GM10248 (cell line): ENCODE results near the gene RTN4R.

ENCODE experiments used
- CTCF ChIA-PET: fragments of 300-600 bp; sonication (Branson Sonifier 250); formaldehyde crosslinking; extraction: SDS; loops from one replicate; lab custom pipeline; 2021; ENCODE audit warnings: antibody characterized with exemption; lab: Yijun Ruan, JAX
- POLR2A ChIA-PET: fragments of 350-650 bp; sonication (Branson Sonifier 250); formaldehyde crosslinking; extraction: SDS; loops from one replicate; lab custom pipeline; 2020; ENCODE audit warnings: antibody characterized with exemption; lab: Yijun Ruan, JAX
- DNase-seq: peaks from one replicate; pipeline ENCODE4 v3.0.0; 2012; ENCODE audit errors: extremely low spot score
- CTCF ChIP-seq: IDR thresholded peaks from 2 replicates; pipeline ENCODE4 v1.5.1; 2012; ENCODE audit warnings: mild to moderate bottlenecking, low read depth; ENCODE audit errors: extremely low read depth, missing control alignments, control extremely low read depth

RTN4R gene

GRCh38 chr22:20205464-20205963 lies 62.6 kb downstream of the RTN4R start:
- POLR2A ChIA-PET = no interaction called here
- no peak for DNase-seq
- CTCF ChIA-PET = interaction anchor here (1.2 to 1.4 kb wide), 2 partner anchors 33 to 39 kb away, joined by 3 read pairs; no protein-coding TSS in a partner anchor
- no peak for TF ChIP-seq CTCF

GRCh38 chr22:20204806-20205205 lies 63.3 kb downstream of the RTN4R start:
- POLR2A ChIA-PET = no interaction called here

GRCh38 chr22:20204311-20204710 lies 63.8 kb downstream of the RTN4R start:
- ChIA-PET POLR2A (no interaction called here), CTCF (no interaction called here)
- TF ChIP-seq CTCF = no peak
- DNase-seq = no peak

More at GRCh38 chr22:20204806-20205205, 63.3 kb downstream of the RTN4R start:
- TF ChIP-seq CTCF = no peak
- CTCF ChIA-PET = interaction anchor here (1.4 kb wide), 1 partner anchor 33 kb away, joined by 3 read pairs; no protein-coding TSS in a partner anchor
- no peak for DNase-seq

GRCh38 chr22:20203552-20204201 lies 64.4 kb downstream of the RTN4R start:
- no peak for TF ChIP-seq CTCF
- DNase-seq = no peak
- CTCF ChIA-PET = interaction anchor here (2.2 kb wide), 1 partner anchor 12 kb away, joined by 7 read pairs; no protein-coding TSS in a partner anchor
- POLR2A ChIA-PET = no interaction called here

GRCh38 chr22:20203142-20203551 lies 65.0 kb downstream of the RTN4R start:
- ChIA-PET POLR2A (no interaction called here), CTCF (interaction anchor here (2.2 kb wide), 1 partner anchor 12 kb away, joined by 7 read pairs; no protein-coding TSS in a partner anchor)
- no peak for TF ChIP-seq CTCF
- no peak for DNase-seq

- ChIA-PET CTCF (interaction anchor here (2.2 kb wide), 1 partner anchor 14 kb away, joined by 7 read pairs; no protein-coding TSS in a partner anchor), POLR2A (no interaction called here)
- no peak for DNase-seq
- TF ChIP-seq CTCF = no peak
Observed at GRCh38 chr22:20201837-20202392, 66.2 kb downstream of the RTN4R start.
